NCI-H510A treated with DMSO at 0.1 percent for 48 hours (cell line): ENCODE results near the gene PNLIPRP1.

Experiments used
- DNase-seq: peaks from one replicate; lab custom pipeline; 2025; lab: John Stamatoyannopoulos, UW

PNLIPRP1 gene

GRCh38 chr10:116631871-116632295, 41.1 kb downstream of the PNLIPRP1 start:
- DNase-seq, result no peak

- no peak for DNase-seq
Observed at GRCh38 chr10:116632596-116633215, 41.9 kb downstream of the PNLIPRP1 start.

- DNase-seq, result no peak
Observed at GRCh38 chr10:116633216-116633600, 42.4 kb downstream of the PNLIPRP1 start.

- no peak for DNase-seq
Observed at GRCh38 chr10:116634126-116634975, 43.6 kb downstream of the PNLIPRP1 start.

GRCh38 chr10:116636385-116636784, 45.6 kb downstream of the PNLIPRP1 start:
- no peak for DNase-seq

- no peak for DNase-seq
Observed at GRCh38 chr10:116636976-116637375, 46.2 kb downstream of the PNLIPRP1 start.

- no peak for DNase-seq
Observed at GRCh38 chr10:116637830-116638229, 47.1 kb downstream of the PNLIPRP1 start.

GRCh38 chr10:116646502-116646901, 55.7 kb downstream of the PNLIPRP1 start:
- DNase-seq, result no peak

GRCh38 chr10:116648903-116649302, 58.1 kb downstream of the PNLIPRP1 start:
- DNase-seq, result no peak

GRCh38 chr10:116653885-116654284, 63.1 kb downstream of the PNLIPRP1 start:
- DNase-seq, result no peak

- DNase-seq, result no peak
Observed at GRCh38 chr10:116654816-116655215, 64.1 kb downstream of the PNLIPRP1 start.

- DNase-seq, result no peak
Observed at GRCh38 chr10:116655568-116655967, 64.8 kb downstream of the PNLIPRP1 start.

- DNase-seq, result no peak
Observed at GRCh38 chr10:116656044-116656443, 65.3 kb downstream of the PNLIPRP1 start.

GRCh38 chr10:116657863-116658551, 67.2 kb downstream of the PNLIPRP1 start:
- no peak for DNase-seq
